Renal pelvis (tissue), 4 donors: ENCODE measurements around the gene ADRM1. TPM values are rescaled to one million over a fixed set of nuclear protein-coding genes. Genes with fewer than 3 reads are reported as not detected.

ENCODE experiments used
- DNase-seq: peaks from one replicate; pipeline ENCODE4 v3.0.0-alpha.2; 2013
- polyA plus RNA-seq, 3 donors: library from polyadenylated mRNA; unstranded; fragments of 120-200 nt; gene quantifications; one replicate each; pipeline ENCODE4 v1.2.1, GENCODE V29; 2013; ENCODE audit not compliant: insufficient read length in 3 of 3

Gene ADRM1
- polyA plus RNA-seq, 3 donors, result 54.1 to 72.3 (median 67.0) TPM

DNA sequence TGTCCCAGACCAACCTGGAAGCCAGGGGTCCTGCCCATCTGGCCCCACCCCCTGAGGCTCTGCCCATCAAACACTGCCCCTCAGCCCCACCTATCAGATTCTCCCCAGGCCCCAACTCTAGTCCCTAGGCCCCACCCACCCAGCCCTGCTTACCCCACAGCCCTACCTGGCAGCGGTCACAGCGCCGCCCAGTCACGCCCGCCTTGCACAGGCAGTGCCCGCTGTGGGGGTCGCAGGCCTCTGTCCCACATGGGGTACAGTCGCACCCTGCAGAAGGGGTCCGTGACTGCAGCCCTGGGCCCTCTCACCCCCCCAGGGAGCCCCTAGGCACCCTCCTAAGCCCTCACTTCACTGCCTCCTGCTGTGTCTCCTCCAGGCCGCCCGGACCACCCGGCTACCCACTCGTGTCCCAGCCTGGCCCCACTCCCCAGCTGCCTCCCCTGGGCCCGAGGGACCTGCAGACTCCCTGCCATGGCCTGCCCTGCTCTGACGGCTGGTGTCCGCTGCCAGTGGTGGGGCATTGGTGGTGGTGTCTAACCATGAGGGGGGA, 19.8 kb downstream of the ADRM1 start:
- DNase-seq, result no peak

- DNase-seq, result no peak
Observed at GRCh38 chr20:62323146-62323979, 20.6 kb downstream of the ADRM1 start.

- no peak for DNase-seq
Observed at GRCh38 chr20:62323980-62324906, 21.4 kb downstream of the ADRM1 start.

- DNase-seq, result no peak
Observed at GRCh38 chr20:62325172-62325905, 22.5 kb downstream of the ADRM1 start.

DNA sequence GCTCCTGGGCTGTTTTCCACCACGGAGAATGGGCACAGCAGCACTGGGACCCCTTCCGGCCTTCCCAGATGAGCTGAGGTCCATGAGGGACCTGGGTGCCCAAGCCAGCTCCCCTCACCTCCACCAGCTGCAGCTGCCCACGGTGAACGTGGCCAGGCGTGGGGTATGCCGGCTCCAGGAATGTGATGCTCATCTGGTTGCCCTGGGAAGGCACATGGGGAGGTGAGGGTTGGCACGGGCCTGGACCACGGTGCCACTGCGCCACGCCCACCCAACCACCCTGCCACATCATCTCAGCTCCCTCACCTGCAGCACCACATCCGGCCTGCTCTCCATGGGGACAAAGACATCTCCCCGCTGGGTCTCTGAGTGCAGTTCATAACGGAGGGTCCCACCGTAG, 23.8 kb downstream of the ADRM1 start:
- no peak for DNase-seq

GRCh38 chr20:62326959-62327725, 24.3 kb downstream of the ADRM1 start:
- no peak for DNase-seq

DNA sequence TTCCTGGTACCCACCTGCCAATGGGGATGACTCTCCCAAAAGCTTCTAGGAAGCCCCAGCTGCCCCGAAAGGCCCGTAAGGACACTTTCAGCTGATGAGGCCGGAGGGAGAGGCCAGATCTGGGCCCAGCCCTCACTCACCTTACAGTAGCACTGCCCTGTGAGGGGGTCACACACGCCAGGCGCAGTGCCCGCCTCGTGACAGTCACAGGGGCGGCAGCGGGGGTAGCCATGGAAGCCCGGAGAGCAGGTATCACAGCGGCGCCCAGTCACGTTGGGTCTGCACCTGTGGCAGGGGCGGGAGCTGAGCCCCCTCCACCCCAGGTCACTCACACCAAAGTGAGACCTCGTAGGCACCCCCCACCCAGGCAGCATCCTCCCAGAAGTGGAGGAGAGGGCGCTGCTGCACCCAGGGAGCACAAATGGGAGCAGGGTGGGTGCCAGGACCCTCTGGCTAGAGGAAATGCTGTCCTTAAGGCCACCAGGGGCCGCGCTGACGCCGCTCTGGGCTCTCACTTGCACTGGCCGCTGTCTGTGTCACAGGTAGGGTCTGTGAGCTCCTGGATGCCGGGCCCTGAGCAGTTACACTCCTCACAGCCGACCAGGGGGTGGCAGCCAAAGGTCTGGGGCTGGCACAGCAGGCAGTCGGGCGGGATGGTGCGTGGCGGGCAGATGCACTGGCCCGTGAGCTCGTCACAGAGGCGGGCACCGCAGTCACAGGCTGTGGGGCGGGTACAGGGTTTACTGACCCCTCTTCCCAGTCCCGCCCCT, 25.1 kb downstream of the ADRM1 start:
- no peak for DNase-seq

GRCh38 chr20:62328684-62329388, 26.0 kb downstream of the ADRM1 start:
- no peak for DNase-seq

DNA sequence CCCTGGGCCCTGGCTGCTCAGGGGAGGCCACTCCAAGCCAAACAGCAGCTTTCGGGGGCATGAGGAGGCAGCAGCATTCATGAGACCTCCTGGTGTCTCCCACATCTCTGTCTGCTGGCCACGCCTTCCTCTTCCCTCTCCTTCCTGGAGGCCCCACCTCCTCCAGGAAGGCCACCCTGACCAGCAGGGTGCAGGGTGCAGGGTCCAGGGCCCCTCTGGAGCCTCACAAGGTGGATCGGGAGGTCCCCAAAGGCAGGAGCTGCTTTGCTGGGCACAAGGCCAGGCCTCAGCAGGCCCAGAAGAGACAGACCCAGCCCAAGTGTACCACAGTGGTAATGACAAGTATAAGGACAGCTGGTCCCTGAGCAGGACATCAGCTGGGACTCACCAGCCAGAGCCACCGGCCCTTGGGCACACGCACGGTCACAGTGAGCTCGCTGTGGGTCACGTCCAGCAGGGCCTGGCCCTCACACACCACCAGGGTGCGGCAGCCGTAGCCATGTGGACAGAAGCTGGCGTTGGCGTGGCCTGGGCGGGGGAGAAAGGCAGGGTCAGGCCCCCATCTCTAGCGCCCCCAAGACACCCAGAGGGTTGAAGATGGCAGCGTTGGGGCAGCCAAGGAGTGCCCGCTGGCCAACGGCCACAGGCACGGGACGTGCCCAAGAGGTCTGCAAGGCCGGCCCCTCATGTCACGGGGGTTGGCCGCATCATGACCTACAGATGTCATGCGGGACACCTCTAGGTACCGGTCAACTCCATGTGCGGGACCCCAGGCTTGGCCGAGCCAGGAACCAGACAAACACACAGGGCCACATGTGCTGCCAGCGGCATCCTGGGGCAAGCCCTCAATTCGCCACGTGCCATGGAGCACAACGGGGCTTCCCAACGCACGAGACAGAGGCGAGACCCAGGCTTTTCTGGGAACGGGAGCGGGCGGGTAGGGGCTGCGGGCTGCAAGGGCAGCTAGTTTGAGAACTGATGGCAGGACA, 26.9 kb downstream of the ADRM1 start:
- DNase-seq, result no peak

- no peak for DNase-seq
Observed at GRCh38 chr20:62330576-62331317, 27.9 kb downstream of the ADRM1 start.

- DNase-seq, result no peak
Observed at GRCh38 chr20:62331347-62331746, 28.6 kb downstream of the ADRM1 start.

DNA sequence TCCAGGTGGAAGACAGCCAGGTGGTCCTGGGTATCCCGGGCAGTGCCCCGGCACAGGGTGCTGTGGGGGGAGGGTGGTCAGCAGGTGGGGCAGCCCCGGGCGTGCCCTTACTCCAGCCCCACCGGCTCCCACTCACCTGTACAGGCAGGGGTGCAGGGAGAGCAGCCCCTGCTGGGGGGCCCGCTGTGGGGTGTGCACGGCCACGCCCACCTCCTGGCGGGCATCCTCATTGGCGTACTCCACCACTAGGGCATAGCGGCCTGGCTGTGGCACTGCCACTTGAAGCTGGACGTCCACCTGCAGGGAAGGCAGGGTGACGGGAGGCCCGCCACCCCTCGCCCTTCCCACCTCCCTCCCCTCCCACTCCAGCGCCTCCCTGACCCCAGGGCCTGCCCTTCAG, 29.6 kb downstream of the ADRM1 start:
- DNase-seq, result no peak

DNA sequence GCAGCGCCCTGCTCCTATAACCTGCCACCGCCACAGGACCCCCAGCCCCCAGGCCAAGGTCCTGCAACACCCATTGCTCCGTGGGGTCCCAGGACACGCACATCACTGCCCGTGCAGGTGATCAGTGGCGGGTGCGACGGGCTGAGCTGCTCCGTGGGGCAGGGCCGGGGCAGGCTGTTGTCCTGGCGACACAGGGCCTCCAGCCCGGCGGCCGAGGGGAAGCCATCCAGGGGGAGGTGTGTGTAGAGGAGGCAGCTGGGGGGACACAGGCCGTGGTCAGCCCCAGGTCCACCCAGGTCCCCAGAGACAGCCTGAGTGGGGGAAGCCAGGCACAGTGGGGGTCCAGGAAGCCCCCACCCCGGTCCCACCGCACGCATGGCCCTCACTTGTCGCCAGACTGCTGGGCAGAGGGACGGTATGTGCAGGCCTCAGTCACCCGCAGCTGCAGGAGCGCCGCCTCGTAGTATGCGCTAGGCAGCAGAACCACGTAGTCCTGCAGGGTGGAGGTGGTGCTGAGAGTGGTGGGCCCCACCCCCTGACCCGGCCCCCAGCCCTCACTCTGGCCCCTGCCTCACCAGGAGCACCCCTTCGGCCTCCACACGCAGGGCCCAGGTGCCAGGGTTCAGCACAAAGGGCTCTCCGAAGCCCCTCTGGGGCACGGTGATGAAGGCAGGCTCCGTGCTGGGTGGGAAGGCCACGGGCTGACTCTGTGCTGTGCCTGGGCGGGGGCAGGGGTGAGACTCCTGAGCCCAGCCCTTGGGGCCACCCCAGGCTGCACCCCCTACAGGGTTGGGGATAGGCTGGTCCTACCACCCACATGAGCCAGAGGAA, 30.4 kb downstream of the ADRM1 start:
- DNase-seq, result no peak

GRCh38 chr20:62333820-62334595, 31.2 kb downstream of the ADRM1 start:
- no peak for DNase-seq

- no peak for DNase-seq
Observed at GRCh38 chr20:62334881-62335280, 32.1 kb downstream of the ADRM1 start.

DNA sequence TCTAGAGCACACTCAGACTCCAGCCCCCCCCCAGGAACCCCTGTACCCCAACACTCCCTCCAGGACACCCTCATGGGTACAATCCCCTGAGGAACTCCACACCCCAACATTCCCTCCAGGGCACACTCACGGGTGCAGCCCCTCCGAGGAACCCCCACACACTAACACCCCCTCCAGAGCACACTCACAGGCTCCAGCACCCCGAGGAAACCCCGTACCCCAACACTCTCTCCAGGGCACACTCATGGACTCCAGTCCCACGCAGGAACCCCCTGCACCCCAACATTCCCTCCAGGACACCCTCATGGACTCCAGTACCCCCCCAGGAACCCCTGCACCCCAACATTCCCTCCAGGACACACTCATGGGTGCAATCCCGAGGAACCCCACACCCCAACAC, 32.7 kb downstream of the ADRM1 start:
- no peak for DNase-seq
